GM21723 (cell line): Measurements from ENCODE around the gene COX6A2.
"Not testable (repeated sequence)": the region's sequence is repeated elsewhere in the genome, so short reads cannot be mapped to it uniquely, and the experiment has no call there.

ENCODE experiments used
- ATAC-seq: cut with Tn5 transposase; IDR thresholded peaks from one replicate; pipeline ENCODE4 v1.9.1; 2021; ENCODE audit warnings: mild to moderate bottlenecking, moderate library complexity; ENCODE audit not compliant: unreplicated experiment

Gene COX6A2

DNA sequence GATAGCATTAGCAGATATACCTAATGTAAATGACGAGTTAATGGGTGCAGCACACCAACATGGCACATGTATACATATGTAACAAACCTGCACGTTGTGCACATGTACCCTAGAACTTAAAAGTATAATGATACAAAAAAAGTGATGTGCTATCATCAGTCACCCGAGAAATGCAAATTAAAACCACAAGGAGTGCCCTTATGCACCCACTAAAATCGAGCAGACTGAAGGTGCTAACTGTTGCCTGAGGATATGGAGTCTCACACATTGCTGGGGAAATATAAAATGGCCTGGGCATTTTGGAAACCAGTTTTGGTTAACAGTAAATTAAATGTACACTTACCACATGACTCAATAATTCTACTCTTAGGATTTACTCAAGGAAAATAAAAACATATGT, 10.9 kb upstream of the COX6A2 start:
- ATAC-seq: not testable (repeated sequence)

DNA sequence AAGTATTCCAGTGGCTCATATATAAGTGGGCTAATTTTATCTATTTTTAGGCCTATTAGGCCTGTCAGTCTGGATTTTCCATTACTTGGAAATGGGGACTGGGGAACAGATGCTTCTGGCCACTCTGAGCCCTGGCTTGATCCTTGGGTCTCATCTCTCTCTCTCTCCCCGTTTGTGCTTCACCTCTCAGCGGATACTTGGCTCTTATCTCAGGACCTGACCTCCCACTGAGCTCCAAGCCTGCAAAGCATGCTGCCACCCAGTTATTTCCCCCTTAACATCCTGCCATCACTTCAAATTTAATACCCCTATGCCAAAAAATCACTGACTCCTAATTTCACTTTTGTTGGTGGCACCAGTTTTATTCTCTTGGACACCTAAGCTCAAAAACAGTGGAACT, 10.3 kb upstream of the COX6A2 start:
- no peak for ATAC-seq

DNA sequence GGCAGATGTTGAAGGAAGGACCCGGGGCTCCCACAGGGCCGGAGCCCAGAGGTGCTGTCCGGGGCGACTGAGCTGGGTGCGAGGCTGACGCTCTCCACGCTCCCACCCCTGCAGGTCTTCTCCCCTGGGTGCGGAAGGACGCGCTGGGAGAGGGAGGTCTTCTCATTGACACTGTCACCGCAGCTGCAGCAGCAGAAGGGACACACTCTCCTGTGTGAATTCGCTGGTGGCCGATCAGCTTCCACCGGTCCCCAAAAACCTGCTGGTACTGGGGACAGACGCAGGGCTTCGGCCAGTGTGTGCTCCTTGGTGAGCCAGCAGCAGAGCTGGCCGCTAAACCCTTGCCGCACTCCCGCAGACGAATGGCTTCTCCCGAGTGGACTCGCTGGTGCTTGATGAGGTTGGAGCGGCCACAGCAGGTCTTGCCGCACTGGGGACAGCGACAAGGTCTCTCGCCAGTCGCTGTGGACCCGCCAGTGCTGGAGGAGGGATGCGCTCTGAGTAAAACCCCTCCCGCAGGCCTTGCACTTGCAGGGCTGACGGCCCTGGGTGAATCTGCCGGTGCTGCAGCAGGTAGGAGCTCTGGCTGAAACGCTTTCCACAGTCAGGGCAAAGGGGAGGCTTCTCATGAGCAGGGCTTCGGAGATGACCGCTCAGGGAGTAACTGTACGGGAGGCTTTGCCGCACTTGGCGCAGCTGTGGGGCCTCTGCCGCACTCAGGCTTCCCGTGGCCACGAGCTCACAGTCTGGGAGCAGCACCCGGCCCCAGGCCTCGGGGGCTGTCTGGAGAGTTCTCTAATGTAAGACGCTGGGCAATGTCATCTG, 8.3 kb upstream of the COX6A2 start:
- no peak for ATAC-seq

DNA sequence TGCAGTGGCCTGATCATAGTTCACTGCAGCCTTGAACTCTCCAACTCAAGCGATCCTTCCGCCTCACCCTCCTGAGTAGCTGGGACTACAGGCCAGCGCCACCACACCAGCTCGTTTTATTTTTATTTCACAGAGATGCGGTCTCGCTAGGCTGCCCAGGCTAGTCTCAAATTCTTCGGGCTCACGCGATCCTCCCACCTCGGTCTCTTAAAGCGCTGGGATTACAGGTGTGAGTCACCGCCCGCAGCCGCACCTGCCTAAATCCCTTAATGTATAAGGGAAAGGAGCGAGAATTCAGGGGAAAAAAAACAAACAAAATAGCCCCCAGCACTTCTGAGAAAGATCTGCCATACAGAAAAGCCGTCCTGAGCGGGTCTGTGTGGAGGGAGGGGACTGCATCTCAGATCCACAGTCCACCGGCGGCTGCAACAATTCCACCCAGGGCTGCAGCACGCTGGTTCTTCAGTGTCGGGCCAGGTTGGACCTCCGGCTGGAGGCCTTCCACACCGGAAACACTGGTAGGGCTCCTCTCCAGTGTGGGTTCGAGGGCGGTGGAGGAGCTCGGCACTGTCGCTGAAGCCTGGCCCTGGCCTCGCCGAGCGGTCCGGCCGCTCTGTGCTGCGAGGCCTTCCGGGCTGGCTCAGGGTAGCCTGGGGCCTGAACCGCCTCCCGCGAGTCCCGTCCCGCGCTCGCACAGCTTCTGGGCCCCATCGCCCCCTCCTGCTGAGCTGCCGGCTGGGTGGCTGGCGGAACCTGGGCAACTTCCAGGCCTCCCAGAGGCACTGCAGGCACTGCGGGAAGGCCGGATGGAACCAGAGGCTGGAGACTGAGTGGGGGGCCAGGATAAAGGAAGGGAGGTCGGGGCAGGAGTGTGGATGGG, 7.4 kb upstream of the COX6A2 start:
- no peak for ATAC-seq

DNA sequence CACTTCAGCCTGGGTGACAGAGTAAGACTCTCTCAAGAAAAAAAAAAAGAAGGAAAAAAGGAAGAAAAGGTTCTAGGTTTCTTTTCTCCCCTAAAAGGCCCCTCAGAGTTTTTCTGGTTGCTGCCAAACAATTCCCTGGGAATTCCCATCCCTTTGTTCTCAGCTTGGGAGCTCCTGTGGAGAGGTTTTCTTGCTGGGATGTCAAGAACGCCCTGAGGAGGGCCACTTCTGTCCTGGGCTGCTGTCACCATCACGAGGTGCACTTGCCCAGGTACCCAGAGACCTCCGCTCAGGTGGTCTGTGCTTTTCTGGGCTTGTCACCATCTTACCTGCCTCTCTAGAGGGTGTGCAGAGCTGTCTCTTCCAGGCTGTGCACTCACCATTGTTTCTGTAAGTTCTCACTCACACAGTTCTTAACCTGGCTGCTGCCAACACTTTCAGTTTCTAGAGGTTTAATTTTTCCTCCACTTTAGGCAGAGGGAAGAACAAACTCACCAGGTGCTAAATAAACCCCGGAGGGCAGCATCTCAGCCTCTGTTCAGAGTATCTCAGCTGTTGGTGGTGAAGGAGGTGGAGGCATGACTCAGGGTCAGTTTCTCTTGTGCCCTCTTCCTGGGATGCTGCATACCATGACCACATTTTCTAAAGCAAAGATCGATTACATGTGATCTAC, 2.4 kb upstream of the COX6A2 start:
- no peak for ATAC-seq

DNA sequence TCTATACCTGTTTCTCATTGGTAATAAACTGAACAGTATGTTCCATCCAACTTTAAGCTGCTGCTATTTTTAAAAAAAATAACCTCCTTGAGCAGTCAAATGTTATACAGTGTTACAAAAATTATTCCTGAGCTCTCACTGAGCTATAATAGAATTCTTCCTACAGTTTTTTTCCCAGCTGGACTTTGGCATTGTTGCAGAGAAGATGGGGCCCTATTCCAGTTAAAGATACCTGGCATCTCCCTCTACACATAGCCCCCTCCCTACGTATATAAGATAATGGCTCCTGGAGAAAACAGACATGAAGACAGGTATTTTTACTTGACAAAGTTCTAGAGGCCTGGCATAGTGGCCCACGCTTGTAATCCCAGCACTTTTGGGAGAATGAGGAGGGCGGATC, 1.6 kb upstream of the COX6A2 start:
- no peak for ATAC-seq

DNA sequence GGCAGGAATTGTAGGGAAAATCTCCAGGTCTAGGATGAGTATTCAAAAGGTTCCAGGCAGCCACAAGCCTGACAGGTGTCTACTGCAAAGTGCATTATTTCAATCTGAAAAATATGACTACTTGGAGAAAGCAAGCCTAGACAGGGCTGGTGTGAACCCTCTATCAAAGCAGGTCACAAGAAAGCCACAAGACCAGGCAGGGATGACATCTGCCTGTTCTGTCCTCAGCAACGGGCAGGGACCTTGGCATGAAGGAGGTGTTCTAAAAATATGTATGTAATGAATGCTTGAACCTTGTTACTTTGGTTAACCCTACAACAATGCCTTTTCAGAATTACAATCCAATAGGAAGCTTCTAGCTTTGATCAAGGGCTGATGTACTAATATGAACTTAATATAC, 1.2 kb upstream of the COX6A2 start:
- no peak for ATAC-seq

DNA sequence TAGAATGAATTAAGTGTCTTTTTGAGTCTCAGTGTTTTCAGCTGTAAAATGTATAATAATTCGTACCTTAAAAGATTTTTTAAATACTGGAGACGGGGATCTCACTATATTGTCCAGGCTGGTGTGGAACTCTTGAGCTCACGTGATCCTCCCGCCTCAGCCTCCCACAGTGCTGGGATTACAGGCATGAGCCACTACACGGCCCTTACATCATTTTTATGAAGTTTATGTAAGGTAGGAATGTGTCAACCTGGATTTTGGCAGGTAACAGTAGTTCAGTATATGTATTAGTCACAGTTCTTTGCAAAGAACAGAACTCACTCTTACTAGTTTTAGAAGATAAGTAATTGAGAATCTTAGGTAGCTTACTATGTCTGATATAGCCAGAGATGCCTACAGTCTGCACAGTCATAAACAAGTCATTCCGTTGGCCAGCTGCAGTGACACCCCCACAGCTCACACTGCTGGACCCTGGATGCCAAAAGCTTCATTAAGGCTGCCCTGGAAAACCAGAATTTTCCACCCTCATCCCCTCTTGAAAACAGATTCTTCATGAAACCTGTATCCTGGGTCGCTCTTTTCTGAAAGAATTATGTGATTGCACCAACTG, 583 bp upstream of the COX6A2 start:
- ATAC-seq: no peak

DNA sequence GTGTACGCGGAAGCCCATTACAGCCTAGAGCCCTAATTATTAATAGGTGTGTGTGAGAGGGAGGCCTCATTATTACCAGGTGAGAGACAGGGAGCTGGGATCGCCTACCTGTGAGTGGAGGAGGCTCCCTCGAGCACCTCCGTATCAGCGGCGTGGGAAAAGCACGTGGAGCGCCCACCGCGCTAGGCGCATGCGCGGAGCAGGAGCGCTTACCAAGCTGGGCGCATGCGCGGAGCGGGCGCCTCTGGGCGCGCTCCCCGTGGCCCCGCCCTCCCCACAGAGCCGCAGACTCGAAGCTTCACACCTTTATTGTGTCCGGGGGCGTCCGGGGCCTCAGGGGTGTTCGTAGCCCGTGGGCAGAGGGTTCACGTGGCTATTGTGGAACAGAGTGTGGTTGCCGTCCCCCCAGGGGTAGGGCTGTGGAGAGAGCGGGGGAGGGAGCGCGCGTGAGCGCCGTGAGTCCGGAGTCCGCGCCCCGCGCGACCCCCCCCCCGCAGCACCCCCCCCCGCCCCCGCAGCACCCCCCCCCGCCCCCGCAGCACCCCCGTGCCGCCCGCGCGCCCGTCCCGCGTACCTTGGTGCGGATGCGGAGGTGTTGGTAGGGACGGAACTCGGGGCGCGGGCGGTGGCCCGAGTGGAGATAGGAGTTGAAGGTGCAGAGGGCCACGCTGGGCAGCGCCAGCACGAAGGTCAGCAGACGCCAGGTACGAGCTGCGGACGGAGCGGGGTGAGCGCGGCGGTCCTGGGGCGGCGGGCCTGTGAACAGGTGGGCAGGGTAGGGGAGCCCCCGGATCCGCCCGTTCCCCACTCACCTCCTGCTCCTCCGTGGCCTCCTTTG, 500 bp downstream of the COX6A2 start:
- no peak for ATAC-seq

DNA sequence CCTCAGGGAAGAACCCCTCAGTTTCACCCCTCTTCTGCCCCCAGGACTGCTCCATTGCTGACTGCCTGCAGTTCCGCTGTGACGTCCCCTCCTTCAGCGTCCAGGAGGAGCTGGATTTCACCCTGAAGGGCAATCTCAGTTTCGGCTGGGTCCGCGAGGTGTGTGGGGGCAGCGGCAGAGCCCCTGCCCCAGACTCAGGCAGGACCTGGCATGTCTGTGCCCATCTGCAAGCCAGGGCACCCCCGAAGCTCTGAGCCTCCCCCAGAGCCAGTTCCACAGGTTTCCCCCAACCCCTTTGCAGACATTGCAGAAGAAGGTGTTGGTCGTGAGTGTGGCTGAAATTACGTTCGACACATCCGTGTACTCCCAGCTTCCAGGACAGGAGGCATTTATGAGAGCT, 4.4 kb downstream of the COX6A2 start:
- ATAC-seq: no peak

DNA sequence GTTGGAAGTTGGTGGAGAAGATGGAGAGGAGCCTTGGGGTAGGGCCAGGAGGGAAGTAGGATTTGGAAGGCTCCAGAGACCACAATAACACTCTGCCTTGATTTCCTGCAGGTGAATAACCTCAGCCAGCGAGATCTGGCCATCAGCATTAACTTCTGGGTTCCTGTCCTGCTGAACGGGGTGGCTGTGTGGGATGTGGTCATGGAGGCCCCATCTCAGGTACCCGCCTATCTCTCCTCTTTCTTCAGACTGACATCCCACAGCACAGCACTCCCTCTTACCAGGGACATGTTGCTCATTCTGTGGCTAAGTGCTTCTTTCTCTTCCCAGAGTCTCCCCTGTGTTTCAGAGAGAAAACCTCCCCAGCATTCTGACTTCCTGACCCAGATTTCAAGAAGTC, 4.9 kb downstream of the COX6A2 start:
- ATAC-seq: no peak

DNA sequence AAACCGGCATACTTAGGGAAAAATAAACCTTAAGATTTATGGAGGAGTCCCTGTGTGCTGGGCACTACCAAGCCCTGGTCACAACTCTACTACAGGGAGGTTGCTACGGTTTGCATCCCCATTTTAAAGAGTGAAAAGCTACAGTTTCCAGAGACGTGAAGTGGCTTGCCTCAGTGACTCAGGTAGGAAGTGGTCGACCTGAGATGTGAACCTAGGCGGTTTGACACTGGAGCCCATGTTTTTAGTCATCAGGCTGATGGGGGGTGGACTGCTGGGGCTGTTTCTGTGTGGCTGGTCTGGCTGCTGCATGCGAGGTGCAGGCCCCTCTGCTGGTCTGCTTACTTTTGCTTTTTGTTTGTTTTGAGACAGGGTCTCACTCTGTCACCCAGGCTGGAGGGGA, 6.6 kb downstream of the COX6A2 start:
- peak; percentile 60 for ATAC-seq

DNA sequence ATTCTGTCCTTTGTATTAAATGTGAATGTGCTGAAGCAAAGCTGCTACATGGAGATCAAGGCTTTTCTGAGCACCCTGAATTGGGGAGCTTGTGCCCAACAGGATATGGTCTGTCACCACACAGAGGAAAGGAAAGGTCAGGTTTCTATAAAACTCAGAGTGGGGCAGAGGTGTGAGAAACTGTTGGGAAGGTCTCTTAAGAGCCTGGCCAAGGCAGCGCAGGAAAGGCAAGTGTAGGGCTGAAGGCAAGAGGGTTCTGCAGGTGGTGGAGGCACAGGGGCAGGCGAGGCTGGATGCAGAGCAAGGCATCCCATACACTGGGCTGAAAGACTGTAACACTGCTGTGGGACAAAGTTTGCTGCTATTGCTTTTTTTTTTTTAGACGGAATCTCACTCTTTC, 8.1 kb downstream of the COX6A2 start:
- ATAC-seq: no peak

DNA sequence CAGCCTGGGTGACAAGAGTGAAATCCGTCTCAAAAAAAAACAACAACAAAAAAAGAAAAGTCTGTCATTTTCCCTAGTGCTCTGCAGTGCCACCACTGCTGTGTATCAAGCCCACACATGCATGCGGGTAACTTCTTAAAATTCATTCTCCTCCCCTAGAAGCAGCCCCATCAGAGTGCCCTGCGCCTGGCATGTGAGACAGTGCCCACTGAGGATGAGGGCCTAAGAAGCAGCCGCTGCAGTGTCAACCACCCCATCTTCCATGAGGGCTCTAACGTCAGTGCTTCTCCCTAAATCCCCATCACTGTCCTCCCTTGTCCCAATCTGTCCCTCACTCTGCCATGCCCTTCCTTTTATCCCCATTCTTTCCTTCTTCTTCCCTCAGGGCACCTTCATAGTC, 10.2 kb downstream of the COX6A2 start:
- ATAC-seq: no peak

DNA sequence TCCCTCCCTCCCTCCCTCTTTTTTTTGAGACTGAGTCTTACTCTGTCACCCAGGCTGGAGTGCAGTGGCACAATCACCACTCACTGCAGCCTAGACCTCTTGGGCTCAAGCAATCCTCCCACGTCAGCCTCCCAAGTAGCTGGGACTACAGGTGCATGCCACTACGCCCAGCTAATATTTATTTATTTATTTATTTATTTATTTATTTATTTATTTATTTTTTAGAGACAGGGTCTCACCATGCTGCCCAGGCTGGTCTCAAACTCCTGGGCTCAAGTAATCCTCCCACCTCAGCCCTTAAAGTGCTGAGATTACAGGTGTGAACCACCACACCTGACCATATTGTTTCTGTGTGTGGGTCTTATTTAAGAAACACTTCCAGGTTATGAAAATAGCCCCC, 11.1 kb downstream of the COX6A2 start:
- ATAC-seq: not testable (repeated sequence)

DNA sequence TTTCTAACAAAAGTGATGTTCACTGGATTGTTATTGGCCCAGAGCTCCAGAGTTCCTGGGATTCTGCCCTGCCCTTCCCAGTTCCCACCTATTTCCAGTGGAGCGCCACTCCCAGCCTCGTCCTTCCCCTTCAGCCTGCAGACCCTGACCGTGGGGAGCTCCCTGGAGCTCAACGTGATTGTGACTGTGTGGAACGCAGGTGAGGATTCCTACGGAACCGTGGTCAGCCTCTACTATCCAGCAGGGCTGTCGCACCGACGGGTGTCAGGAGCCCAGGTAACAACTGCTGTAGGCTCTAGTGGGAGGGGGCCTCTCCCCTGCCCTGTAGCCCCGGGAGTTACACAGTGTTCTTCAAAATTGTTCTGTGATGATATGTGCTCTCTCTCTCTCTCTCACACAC, 11.8 kb downstream of the COX6A2 start:
- ATAC-seq: no peak

DNA sequence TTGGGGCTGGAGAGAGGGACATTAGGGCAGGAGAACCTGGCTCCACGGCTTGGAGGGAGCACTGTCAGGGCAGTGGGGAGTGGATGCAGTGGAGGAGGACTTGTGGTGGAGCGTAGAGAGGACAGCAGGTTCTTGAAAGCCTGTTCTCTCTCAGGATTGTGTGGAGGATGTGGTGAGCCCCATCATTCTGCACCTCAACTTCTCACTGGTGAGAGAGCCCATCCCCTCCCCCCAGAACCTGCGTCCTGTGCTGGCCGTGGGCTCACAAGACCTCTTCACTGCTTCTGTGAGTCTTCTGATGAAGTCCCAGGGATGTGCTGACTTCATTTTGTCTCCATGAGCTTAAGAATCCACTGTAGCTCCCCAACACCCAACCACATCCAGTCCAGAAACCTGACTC, 13.5 kb downstream of the COX6A2 start:
- no peak for ATAC-seq

DNA sequence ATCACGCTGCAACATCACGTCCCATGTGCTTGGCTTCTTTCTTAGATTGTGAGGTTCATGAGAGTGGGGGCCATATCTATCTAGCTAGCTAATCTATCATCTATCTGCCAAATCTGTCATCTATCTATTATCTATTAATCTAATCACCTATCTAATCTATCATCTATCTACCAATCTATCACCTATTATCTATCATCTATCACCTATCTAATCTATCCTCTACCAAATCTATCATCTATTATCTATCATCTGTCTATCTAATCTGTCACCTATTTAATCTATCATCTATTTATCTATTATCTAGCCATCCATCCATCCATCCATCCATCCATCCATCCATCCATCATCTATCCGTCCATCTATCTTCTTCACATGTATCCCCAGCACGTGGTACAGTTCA, 14.2 kb downstream of the COX6A2 start:
- no peak for ATAC-seq

DNA sequence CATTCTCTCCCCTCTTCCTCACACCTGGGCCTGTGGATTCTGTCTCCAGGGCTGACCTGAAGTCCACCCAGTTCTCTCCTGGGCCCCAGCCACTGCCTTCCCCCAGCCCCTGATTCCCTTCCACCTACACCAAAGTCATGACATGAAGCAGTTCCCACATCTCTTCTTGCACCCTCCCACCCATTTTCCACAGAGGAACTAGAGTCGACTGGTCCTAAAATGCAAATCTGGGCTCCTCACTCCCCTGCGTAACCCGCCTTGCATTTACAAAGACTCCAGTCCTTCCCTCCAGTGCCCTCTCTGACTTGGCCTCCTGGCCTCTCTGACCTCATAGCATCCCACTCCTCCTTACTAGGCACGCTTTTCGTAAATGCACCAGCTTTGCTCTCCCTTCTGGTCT, 14.8 kb downstream of the COX6A2 start:
- ATAC-seq: no peak

DNA sequence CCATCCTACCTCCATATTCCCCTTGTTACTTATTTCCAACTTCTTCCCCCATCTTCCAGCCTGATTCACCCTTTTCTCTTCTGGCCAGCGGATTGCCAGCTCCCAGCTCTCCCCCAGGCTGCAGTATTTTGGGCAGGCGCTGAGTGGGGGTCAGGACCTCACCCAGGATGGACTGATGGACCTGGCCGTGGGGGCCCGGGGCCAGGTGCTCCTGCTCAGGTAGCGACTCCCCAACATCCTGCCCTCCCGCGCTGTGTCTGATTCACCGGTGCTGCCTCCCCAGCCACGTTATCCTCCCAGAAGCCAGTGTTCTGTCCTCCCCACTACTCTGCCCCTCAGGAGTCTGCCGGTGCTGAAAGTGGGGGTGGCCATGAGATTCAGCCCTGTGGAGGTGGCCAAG, 15.4 kb downstream of the COX6A2 start:
- no peak for ATAC-seq
